ENCODE data around the gene CYSTM1. TPM values are rescaled to one million over a fixed set of nuclear protein-coding genes. Genes with fewer than 3 reads are reported as not detected.
A peak's percentile ranks its signal among the peaks of the same experiment; 100 is the strongest.

Gene CYSTM1, protein sequence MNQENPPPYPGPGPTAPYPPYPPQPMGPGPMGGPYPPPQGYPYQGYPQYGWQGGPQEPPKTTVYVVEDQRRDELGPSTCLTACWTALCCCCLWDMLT
- total RNA-seq (10 to 100 TPM; 13.9 to 17.3 TPM), polyA plus RNA-seq (11.1 TPM)

DNA sequence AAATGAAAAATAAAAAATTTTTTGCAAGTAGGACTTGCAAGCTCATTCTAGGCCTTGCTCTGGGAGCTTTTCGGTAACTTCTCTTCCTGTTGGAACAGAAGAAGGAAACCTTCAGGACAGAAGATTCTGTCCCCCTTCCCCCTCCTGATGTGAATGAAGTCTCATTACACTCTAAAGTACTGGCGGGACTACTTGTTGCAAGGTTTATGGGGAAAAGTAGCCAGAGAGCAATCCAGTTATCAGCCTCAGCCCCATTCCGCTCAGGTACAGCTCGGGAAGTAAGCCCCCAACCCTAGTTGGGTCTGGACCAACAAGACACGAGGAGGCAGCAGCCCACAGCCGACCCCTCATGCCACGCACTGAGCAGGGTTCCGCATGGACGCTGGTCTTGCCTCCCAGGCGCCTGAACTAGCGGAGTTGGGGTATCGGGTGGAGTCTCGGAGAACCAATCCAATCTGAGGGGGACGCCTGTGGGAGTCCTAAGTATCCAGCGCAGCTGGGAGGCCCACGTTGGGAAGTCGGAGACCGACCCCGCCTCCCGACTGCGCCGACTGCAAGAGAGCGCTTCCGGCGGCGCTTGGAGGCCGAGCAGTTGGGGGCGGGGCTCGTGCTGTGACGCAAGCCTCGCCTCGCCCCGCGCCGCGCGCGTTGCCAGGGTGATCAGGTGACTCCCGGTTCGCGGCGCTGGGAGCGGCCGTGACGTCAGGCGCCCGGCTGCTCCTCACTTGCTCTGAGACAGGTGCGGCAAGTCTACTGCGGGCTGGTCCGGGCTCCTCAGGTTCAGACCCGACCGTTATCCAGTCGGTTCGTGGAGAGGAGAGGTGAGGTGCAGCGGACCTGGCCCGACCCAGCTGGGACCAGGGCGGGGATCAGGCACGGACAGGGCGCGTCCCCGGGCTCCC is at the start of gene CYSTM1:
TSS of gene CYSTM1 (plus strand) at position 724 of the 902 bp plus-strand sequence. CDS start 19,278 bp downstream, outside the sequence.
- Mint-ChIP-seq H3K27me3 (peaks cover 0 to 2% of the 10 kb centered on the region in 2 donors), H3K4me3 (peak within 1 kb of the TSS; percentile 88 to 97 (median 93)), H3K9me3 (no peaks in the 10 kb centered on the region), H3K27ac (peak within 1 kb of the TSS; percentile 85 to 99 (median 97)), H3K36me3 (peaks cover 0 to 6% (median 3%) of the 10 kb centered on the region in 3 donors), H3K4me1 (peaks cover 9 to 16% (median 13%) of the 10 kb centered on the region in 3 donors)
- Histone ChIP-seq H3K27me3 (ENCODE audit: insufficient read depth, low read length, poor library complexity, severe bottlenecking) (no peaks in the 10 kb centered on the region), H3K27ac (ENCODE audit: low read depth, low read length) (peak within 1 kb of the TSS; percentile 95), H3K4me1 (ENCODE audit: insufficient read depth, low read length) (peaks cover 11% of the 10 kb centered on the region), H3K4me3 (ENCODE audit: low read length) (peak within 1 kb of the TSS; percentile 74), H3K36me3 (ENCODE audit: insufficient read depth, low read length) (no peaks in the 10 kb centered on the region), H3K9me3 (ENCODE audit: low read length) (no peaks in the 10 kb centered on the region)
- peak; percentile 96 to 98 (median 97) for DNase-seq
- CTCF ChIA-PET, result interaction anchor here (0.6 to 1.0 kb wide), 3 partner anchors 13 to 189 kb away, joined by 3 read pairs; partner anchors contain the start of gene PURA
- POLR2A ChIA-PET, result interaction anchor here (0.6 to 1.1 kb wide), 3 partner anchors 47 to 72 kb away, joined by 3 read pairs; no protein-coding TSS in a partner anchor

GRCh38 chr5:140125637-140126036 is 49.4 kb upstream of the CYSTM1 start, which contains the start of gene IGIP:
Gene IGIP, plus strand, starts transcription at chr5:140125937. Its CDS starts 2,540 bp downstream, at chr5:140128477.
- Mint-ChIP-seq H3K4me3 (no peak within 1 kb of the TSS), H3K9me3 (no peaks in the 10 kb centered on the region), H3K27ac (no peak within 1 kb of the TSS), H3K36me3 (no peaks in the 10 kb centered on the region), H3K27me3 (no peaks in the 10 kb centered on the region), H3K4me1 (peaks cover 34 to 58% (median 49%) of the 10 kb centered on the region in 3 donors)
- H3K27ac ChIP-seq (ENCODE audit: low read depth, low read length), result no peak within 1 kb of the TSS
- ChIA-PET POLR2A (no interaction called here), CTCF (interaction anchor here (1.5 kb wide), 1 partner anchor 19 kb away, joined by 6 read pairs; no protein-coding TSS in a partner anchor)
- no peaks in the 10 kb centered on the region for H3K36me3 ChIP-seq (ENCODE audit: insufficient read depth, low read length)
- H3K9me3 ChIP-seq (ENCODE audit: low read length), result no peaks in the 10 kb centered on the region
- no peak for DNase-seq
- H3K4me3 ChIP-seq (ENCODE audit: low read length), result no peak within 1 kb of the TSS
- H3K4me1 ChIP-seq (ENCODE audit: insufficient read depth, low read length), result no peaks in the 10 kb centered on the region
- no peaks in the 10 kb centered on the region for H3K27me3 ChIP-seq (ENCODE audit: insufficient read depth, low read length, poor library complexity, severe bottlenecking)

DNA sequence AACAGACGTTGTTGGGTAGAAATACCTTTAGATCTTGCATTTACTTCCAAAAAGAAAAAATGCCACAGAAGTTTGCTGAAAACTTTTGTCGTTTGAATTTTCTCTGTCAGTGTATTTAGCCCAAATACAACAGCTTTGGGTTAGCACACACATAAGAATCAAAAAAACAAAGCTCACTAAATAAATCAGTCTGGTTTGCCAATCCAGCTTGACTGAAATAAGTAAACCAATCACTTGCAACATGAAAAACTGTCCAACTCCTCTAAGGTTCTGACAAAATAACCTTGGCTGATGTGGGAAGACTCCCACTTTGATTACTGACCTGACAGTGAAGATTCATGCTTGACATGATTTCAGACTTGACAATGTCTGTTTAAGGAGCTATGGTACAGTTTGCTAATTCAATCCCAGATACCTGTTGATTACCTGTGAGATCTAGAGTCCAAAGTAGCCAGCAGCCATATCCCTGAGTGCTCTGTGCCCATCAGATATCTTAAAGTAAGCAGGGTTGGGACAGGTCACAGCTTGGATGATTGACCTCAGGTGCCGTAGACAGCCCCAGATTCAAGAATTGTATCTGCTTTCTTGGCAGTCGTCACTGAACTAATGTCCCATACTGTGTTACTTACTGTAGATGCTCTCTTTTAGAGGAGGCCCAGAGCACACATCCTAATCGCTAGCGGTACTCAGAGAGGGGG is 48.5 kb upstream of the CYSTM1 start:
- Histone ChIP-seq H3K27me3 (ENCODE audit: insufficient read depth, low read length, poor library complexity, severe bottlenecking) (no peaks in the 10 kb centered on the region), H3K4me1 (ENCODE audit: insufficient read depth, low read length) (peaks cover 4% of the 10 kb centered on the region), H3K27ac (ENCODE audit: low read depth, low read length) (no peak overlapping the region), H3K9me3 (ENCODE audit: low read length) (no peaks in the 10 kb centered on the region), H3K4me3 (ENCODE audit: low read length) (no peak overlapping the region), H3K36me3 (ENCODE audit: insufficient read depth, low read length) (no peaks in the 10 kb centered on the region)
- no peaks in the 10 kb centered on the region for H3K9me3 Mint-ChIP-seq
- H3K27me3 Mint-ChIP-seq, result no peaks in the 10 kb centered on the region
- H3K4me3 Mint-ChIP-seq, result no peak overlapping the region
- CTCF ChIA-PET, result interaction anchor here (1.1 kb wide), 1 partner anchor 19 kb away, joined by 3 read pairs; no protein-coding TSS in a partner anchor
- DNase-seq, result no peak
- peaks cover 37 to 62% (median 54%) of the 10 kb centered on the region in 3 donors for H3K4me1 Mint-ChIP-seq
- POLR2A ChIA-PET, result no interaction called here
- no peaks in the 10 kb centered on the region for H3K36me3 Mint-ChIP-seq
- H3K27ac Mint-ChIP-seq, result no peak overlapping the region

GRCh38 chr5:140128376-140128775 is 46.6 kb upstream of the CYSTM1 start:
- no peak for DNase-seq
- Mint-ChIP-seq H3K36me3 (no peaks in the 10 kb centered on the region), H3K4me3 (no peak overlapping the region), H3K27ac (no peak overlapping the region), H3K9me3 (no peaks in the 10 kb centered on the region), H3K27me3 (no peaks in the 10 kb centered on the region), H3K4me1 (peaks cover 34 to 62% (median 55%) of the 10 kb centered on the region in 3 donors)
- H3K4me1 ChIP-seq (ENCODE audit: insufficient read depth, low read length), result peaks cover 21% of the 10 kb centered on the region
- H3K27me3 ChIP-seq (ENCODE audit: insufficient read depth, low read length, poor library complexity, severe bottlenecking), result no peaks in the 10 kb centered on the region
- CTCF ChIA-PET, result no interaction called here
- H3K27ac ChIP-seq (ENCODE audit: low read depth, low read length), result no peak overlapping the region
- POLR2A ChIA-PET, result no interaction called here
- no peak overlapping the region for H3K4me3 ChIP-seq (ENCODE audit: low read length)
- no peaks in the 10 kb centered on the region for H3K9me3 ChIP-seq (ENCODE audit: low read length)
- H3K36me3 ChIP-seq (ENCODE audit: insufficient read depth, low read length), result no peaks in the 10 kb centered on the region

GRCh38 chr5:140130949-140131733 is 43.8 kb upstream of the CYSTM1 start:
- H3K4me3 ChIP-seq (ENCODE audit: low read length), result no peak overlapping the region
- Mint-ChIP-seq H3K9me3 (no peaks in the 10 kb centered on the region), H3K4me1 (peaks cover 38 to 62% (median 59%) of the 10 kb centered on the region in 3 donors), H3K4me3 (no peak overlapping the region), H3K36me3 (no peaks in the 10 kb centered on the region), H3K27me3 (no peaks in the 10 kb centered on the region), H3K27ac (peak overlapping the region in 4 of 8 donors; percentile 2 to 59 (median 24))
- H3K36me3 ChIP-seq (ENCODE audit: insufficient read depth, low read length), result no peaks in the 10 kb centered on the region
- no peak overlapping the region for H3K27ac ChIP-seq (ENCODE audit: low read depth, low read length)
- CTCF ChIA-PET, result interaction anchor here (0.6 to 6.7 kb wide), 2 partner anchors 14 to 500 kb away, joined by 3 to 54 read pairs; no protein-coding TSS in a partner anchor
- POLR2A ChIA-PET, result interaction anchor here (0.5 to 1.3 kb wide), 2 partner anchors 22 to 24 kb away, joined by 3 to 6 read pairs; no protein-coding TSS in a partner anchor
- DNase-seq, result no peak
- H3K9me3 ChIP-seq (ENCODE audit: low read length), result no peaks in the 10 kb centered on the region
- H3K4me1 ChIP-seq (ENCODE audit: insufficient read depth, low read length), result peaks cover 25% of the 10 kb centered on the region
- no peaks in the 10 kb centered on the region for H3K27me3 ChIP-seq (ENCODE audit: insufficient read depth, low read length, poor library complexity, severe bottlenecking)

DNA sequence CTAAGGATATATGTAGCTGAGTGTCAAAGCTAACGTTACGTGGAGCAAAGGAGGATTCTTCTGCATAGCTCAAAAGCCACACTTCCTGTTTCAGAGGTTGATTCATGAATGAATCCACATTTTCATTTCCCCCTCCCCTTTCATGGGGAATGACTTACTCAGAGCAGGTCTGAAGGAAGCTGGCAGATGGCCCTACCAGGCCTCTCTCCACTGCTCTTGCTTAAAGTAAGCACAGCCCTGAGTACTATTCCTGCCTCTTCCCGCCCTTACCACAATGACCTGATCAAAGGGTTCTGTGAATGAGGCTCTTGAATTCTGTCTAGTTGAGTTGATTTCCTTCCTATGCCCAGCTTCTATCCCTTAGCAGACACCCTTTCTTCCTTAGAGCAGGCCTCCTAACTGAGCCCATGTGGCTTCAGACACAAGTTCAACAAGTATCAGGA is 43.0 kb upstream of the CYSTM1 start:
- H3K27me3 ChIP-seq (ENCODE audit: insufficient read depth, low read length, poor library complexity, severe bottlenecking), result no peaks in the 10 kb centered on the region

More for the DNA sequence above, 43.0 kb upstream of the CYSTM1 start:
- Mint-ChIP-seq H3K4me3 (peak overlapping the region in 2 of 7 donors; percentile 8 to 26), H3K36me3 (no peaks in the 10 kb centered on the region), H3K4me1 (peaks cover 37 to 59% (median 52%) of the 10 kb centered on the region in 3 donors), H3K27me3 (no peaks in the 10 kb centered on the region), H3K27ac (peak overlapping the region in 5 of 8 donors; percentile 33 to 59 (median 45)), H3K9me3 (no peaks in the 10 kb centered on the region)
- Histone ChIP-seq H3K27ac (ENCODE audit: low read depth, low read length) (no peak overlapping the region), H3K4me3 (ENCODE audit: low read length) (no peak overlapping the region), H3K9me3 (ENCODE audit: low read length) (no peaks in the 10 kb centered on the region), H3K36me3 (ENCODE audit: insufficient read depth, low read length) (no peaks in the 10 kb centered on the region), H3K4me1 (ENCODE audit: insufficient read depth, low read length) (peaks cover 25% of the 10 kb centered on the region)
- DNase-seq, result no peak
- POLR2A ChIA-PET, result interaction anchor here (1.3 kb wide), 1 partner anchor 25 kb away, joined by 6 read pairs; no protein-coding TSS in a partner anchor
- CTCF ChIA-PET, result interaction anchor here (0.6 to 6.7 kb wide), 4 partner anchors 13 to 501 kb away, joined by 3 to 54 read pairs (median 5); partner anchors contain the start of gene PURA

All from CD8-positive, alpha-beta memory T cell (primary cell).